GM20431 (cell line): Measurements from ENCODE around the gene KRT4.

Source experiments
- in situ Hi-C: fragments of 300-500 bp; cut with MseI, MboI; formaldehyde crosslinking; loops from one replicate; pipeline ENCODE4 v1.15.0; 2020; ENCODE audit warnings: low sequenced_read_pairs; ENCODE audit not compliant: unreplicated experiment

KRT4 gene

GRCh38 chr12:52781399-52782082, 32.4 kb downstream of the KRT4 start:
- in situ Hi-C loops: no loop called here

GRCh38 chr12:52779914-52780313, 34.0 kb downstream of the KRT4 start:
- in situ Hi-C loops: no loop called here

GRCh38 chr12:52778833-52779232, 35.1 kb downstream of the KRT4 start:
- in situ Hi-C loops: no loop called here

GRCh38 chr12:52777566-52777965, 36.4 kb downstream of the KRT4 start:
- in situ Hi-C loops: no loop called here

GRCh38 chr12:52776913-52777395, 37.0 kb downstream of the KRT4 start, which contains the start of gene KRT76:
KRT76 (minus strand) TSS chr12:52777345; CDS start chr12:52777291, 54 bp downstream.
- in situ Hi-C loops: no loop called here

- in situ Hi-C loops: no loop called here
These were observed 37.5 kb downstream of the KRT4 start for GRCh38 chr12:52776435-52776834.

DNA sequence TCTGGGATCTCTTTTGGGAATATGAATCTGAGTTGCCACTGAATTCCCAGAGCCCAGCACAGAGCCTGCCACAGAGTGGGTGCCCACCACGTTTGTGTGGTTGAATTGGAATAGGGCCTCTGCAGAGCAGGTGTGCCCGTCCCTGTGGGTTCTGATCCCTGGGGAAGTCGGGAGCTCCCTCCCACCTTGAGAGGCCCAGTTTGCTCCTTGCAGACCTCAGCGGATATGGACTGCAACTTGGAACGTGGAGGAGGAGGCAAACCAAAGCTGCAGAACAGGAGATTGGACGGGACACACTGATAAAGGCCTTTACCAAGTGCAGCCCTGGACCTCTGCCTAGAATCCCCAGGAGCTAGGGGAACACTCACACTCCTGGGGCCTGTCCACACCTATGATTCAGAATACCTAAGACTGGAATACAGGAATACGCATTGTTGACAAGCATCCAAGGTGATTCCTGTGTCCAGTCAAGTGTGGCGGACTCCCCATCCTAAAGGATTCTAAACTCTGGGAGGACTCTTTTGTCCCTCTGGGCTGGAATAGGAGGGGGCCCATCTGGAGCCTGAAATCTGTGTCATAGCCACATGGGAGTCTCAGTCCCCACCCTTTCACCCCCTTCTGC, 39.2 kb downstream of the KRT4 start:
- in situ Hi-C loops: no loop called here

GRCh38 chr12:52772772-52773171, 41.1 kb downstream of the KRT4 start:
- in situ Hi-C loops: no loop called here

DNA sequence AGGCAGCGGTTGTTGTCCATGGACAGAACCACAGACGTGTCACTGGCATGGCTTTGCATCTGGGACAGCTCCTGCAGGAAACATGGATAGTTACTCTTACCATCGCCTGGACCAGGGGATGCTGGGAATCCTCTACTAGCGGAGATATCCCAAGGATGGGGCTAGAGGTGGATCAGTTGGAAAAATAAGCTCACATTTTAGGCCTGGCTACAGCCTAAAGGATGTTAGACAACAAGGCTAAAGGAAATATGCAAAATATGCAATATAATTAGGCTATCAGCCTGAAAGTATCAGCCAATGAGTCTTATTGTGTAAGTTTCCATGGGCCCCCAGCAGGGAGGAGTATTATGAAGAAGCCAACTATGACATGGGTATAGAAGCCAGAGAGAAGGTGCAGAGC, 41.7 kb downstream of the KRT4 start:
- in situ Hi-C loops: no loop called here

DNA sequence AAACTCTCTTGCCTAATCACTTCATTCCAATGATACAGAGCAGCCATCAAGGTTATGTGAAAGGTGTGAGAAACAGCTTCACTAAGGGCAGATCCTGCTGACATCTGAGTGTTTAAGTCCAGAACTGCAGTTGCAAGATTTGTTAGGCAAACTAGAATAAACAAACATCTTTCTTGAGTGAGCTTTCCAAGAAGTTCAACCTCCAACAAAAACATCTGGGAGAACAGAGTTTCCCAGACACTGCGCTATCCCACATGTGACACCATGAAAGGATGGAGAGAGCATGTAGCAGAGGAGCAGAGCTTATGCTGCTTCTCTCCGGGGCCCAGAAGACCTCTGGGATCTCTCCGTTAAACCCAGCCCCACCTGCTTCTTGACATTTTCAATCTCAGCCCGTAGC, 42.4 kb downstream of the KRT4 start:
- in situ Hi-C loops: no loop called here

DNA sequence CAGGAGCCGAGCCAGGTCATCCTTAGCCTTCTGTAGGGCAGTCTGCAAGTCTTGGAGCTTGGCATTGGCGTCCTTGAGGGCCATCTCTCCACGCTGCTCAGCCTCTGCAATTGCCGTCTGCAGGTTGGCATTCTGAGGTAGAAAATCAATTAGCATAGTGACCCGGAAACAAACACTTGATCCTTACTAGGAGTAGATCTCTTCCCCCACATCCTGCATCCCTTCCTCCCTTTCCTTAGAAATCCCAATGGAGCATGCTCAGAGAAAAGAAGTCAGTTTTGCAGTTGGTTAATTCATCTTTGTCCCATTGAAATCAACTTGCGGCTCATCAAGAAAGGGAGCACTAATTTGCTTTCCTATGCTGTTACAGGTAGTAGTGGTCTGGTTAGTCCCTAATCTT, 42.8 kb downstream of the KRT4 start:
- in situ Hi-C loops: no loop called here

GRCh38 chr12:52769946-52770345, 44.0 kb downstream of the KRT4 start:
- in situ Hi-C loops: no loop called here

DNA sequence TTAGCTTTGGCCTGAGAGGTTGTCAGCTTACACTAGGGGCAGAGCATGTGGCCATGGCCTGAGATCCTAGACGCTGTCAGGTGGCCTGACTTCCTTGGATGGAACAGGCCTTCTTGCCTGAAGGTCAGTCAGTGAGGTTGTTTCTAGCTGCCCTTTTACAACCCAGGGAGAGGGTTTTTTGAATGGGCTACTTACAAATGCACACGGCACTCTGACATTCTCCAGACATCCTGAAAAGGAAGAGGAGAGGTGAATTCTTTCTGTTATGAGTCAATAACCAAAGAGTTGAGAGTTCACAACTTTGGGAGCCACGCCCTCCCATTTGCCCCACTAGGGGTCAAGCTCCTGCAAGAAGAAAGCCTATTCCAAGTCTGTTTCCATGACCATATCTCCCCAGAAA, 44.6 kb downstream of the KRT4 start:
- in situ Hi-C loops: no loop called here

- in situ Hi-C loops: no loop called here
These were observed 45.3 kb downstream of the KRT4 start for GRCh38 chr12:52768479-52769200.

GRCh38 chr12:52767427-52767826, 46.5 kb downstream of the KRT4 start:
- in situ Hi-C loops: no loop called here

- in situ Hi-C loops: no loop called here
These were observed 46.9 kb downstream of the KRT4 start for GRCh38 chr12:52767020-52767379.

GRCh38 chr12:52766351-52767019, 47.4 kb downstream of the KRT4 start:
- in situ Hi-C loops: no loop called here

- in situ Hi-C loops: no loop called here
These were observed 48.2 kb downstream of the KRT4 start for GRCh38 chr12:52765702-52766101.

DNA sequence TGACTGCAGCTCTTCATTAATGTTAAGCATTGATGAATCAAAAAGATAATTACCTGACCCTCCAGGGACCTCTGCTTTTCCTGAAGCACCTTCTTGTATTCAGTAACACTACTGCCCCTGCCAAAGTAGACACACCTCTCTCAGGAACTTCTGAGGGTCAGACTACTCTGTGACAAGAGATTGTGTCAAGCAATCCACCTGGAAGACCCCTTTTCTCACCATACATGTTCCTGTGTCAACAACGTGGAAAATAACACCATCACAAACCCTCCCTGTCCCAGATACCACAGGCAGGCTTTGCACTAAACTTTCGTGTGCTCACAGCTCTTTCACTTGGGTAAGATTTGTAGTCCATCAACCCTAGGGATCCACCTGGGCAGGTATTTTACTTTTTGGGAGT, 49.9 kb downstream of the KRT4 start:
- in situ Hi-C loops: no loop called here

DNA sequence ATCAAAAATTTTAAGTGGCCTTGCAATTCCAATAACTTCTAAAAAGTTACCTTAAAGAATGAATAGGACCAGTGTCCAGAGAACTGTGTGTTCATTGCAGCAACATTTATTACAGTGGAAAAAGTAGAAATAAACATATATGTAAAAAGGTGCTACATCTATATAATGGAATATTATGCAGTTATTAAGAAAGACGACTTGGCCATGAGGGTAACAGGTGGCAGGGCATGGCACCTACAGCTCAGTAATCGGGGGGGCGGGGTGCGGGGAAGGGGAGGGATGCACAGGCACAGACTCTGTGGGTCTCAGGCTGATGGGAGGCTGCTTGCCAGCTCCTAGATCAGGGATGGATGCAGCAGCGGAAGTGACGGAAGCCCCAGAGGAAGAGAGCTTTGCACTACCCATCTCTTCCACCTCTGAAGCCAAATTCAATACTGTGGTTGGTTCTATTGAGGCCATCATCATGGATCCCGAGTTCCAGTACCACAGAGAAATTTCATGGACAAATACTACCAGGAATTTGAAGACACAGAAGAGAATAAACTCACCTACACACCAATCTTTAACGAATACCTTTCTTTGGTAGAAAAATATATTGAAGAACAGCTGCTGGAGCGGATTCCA, 50.8 kb downstream of the KRT4 start:
- in situ Hi-C loops: no loop called here
